ENCODE measurements around the gene FBXW7.

The FBXW7 gene

GRCh38 chr4:152357206-152357605, 178.7 kb downstream of the FBXW7 start:
- peaks cover 9% of the 10 kb centered on the region for H3K4me1 ChIP-seq (ENCODE audit: control insufficient read depth, insufficient read depth, low read length)
- no peaks in the 10 kb centered on the region for H3K36me3 ChIP-seq (ENCODE audit: control insufficient read depth, insufficient read depth, low read length)
- no peak overlapping the region for H3K4me3 ChIP-seq (ENCODE audit: low read depth, low read length)
- no peak overlapping the region for H3K27ac ChIP-seq (ENCODE audit: low read depth, low read length)
- H3K9ac ChIP-seq (ENCODE audit: low read length), result no peak overlapping the region
- H3K27me3 ChIP-seq (ENCODE audit: control insufficient read depth, insufficient read depth, low read length), result no peaks in the 10 kb centered on the region
- H3K9me3 ChIP-seq (ENCODE audit: control insufficient read depth, insufficient read depth, low read depth, low read length), result no peaks in the 10 kb centered on the region

- Histone ChIP-seq H3K9ac (ENCODE audit: low read length) (no peak overlapping the region), H3K4me1 (ENCODE audit: control insufficient read depth, insufficient read depth, low read length) (peaks cover 11% of the 10 kb centered on the region), H3K27me3 (ENCODE audit: control insufficient read depth, insufficient read depth, low read length) (no peaks in the 10 kb centered on the region), H3K9me3 (ENCODE audit: control insufficient read depth, insufficient read depth, low read depth, low read length) (no peaks in the 10 kb centered on the region), H3K4me3 (ENCODE audit: low read depth, low read length) (no peak overlapping the region), H3K27ac (ENCODE audit: low read depth, low read length) (no peak overlapping the region), H3K36me3 (ENCODE audit: control insufficient read depth, insufficient read depth, low read length) (no peaks in the 10 kb centered on the region)
These were observed 179.4 kb downstream of the FBXW7 start for GRCh38 chr4:152356428-152357034.

GRCh38 chr4:152352622-152353116, 183.2 kb downstream of the FBXW7 start:
- Histone ChIP-seq H3K36me3 (ENCODE audit: control insufficient read depth, insufficient read depth, low read length) (no peaks in the 10 kb centered on the region), H3K9ac (ENCODE audit: low read length) (peak overlapping the region; percentile 25), H3K4me1 (ENCODE audit: control insufficient read depth, insufficient read depth, low read length) (peaks cover 11% of the 10 kb centered on the region), H3K27ac (ENCODE audit: low read depth, low read length) (no peak overlapping the region), H3K27me3 (ENCODE audit: control insufficient read depth, insufficient read depth, low read length) (no peaks in the 10 kb centered on the region), H3K9me3 (ENCODE audit: control insufficient read depth, insufficient read depth, low read depth, low read length) (no peaks in the 10 kb centered on the region), H3K4me3 (ENCODE audit: low read depth, low read length) (peak overlapping the region; percentile 41)

GRCh38 chr4:152352215-152352614, 183.7 kb downstream of the FBXW7 start:
- Histone ChIP-seq H3K4me3 (ENCODE audit: low read depth, low read length) (peak overlapping the region; percentile 41), H3K9ac (ENCODE audit: low read length) (peak overlapping the region; percentile 25), H3K36me3 (ENCODE audit: control insufficient read depth, insufficient read depth, low read length) (no peaks in the 10 kb centered on the region), H3K4me1 (ENCODE audit: control insufficient read depth, insufficient read depth, low read length) (peaks cover 11% of the 10 kb centered on the region), H3K27me3 (ENCODE audit: control insufficient read depth, insufficient read depth, low read length) (no peaks in the 10 kb centered on the region), H3K9me3 (ENCODE audit: control insufficient read depth, insufficient read depth, low read depth, low read length) (no peaks in the 10 kb centered on the region), H3K27ac (ENCODE audit: low read depth, low read length) (no peak overlapping the region)

- H3K4me1 ChIP-seq (ENCODE audit: control insufficient read depth, insufficient read depth, low read length), result peaks cover 11% of the 10 kb centered on the region
- no peaks in the 10 kb centered on the region for H3K9me3 ChIP-seq (ENCODE audit: control insufficient read depth, insufficient read depth, low read depth, low read length)
- no peaks in the 10 kb centered on the region for H3K27me3 ChIP-seq (ENCODE audit: control insufficient read depth, insufficient read depth, low read length)
- H3K9ac ChIP-seq (ENCODE audit: low read length), result no peak overlapping the region
- peaks cover 6% of the 10 kb centered on the region for H3K36me3 ChIP-seq (ENCODE audit: control insufficient read depth, insufficient read depth, low read length)
- no peak overlapping the region for H3K27ac ChIP-seq (ENCODE audit: low read depth, low read length)
- H3K4me3 ChIP-seq (ENCODE audit: low read depth, low read length), result no peak overlapping the region
These were observed 184.8 kb downstream of the FBXW7 start for GRCh38 chr4:152351080-152351479.

GRCh38 chr4:152348670-152349069, 187.2 kb downstream of the FBXW7 start:
- no peaks in the 10 kb centered on the region for H3K27me3 ChIP-seq (ENCODE audit: control insufficient read depth, insufficient read depth, low read length)
- H3K4me3 ChIP-seq (ENCODE audit: low read depth, low read length), result no peak overlapping the region
- H3K36me3 ChIP-seq (ENCODE audit: control insufficient read depth, insufficient read depth, low read length), result peaks cover 6% of the 10 kb centered on the region
- no peak overlapping the region for H3K9ac ChIP-seq (ENCODE audit: low read length)
- H3K4me1 ChIP-seq (ENCODE audit: control insufficient read depth, insufficient read depth, low read length), result peaks cover 11% of the 10 kb centered on the region
- H3K9me3 ChIP-seq (ENCODE audit: control insufficient read depth, insufficient read depth, low read depth, low read length), result no peaks in the 10 kb centered on the region
- no peak overlapping the region for H3K27ac ChIP-seq (ENCODE audit: low read depth, low read length)

GRCh38 chr4:152346979-152347378, 188.9 kb downstream of the FBXW7 start:
- no peak overlapping the region for H3K4me3 ChIP-seq (ENCODE audit: low read depth, low read length)
- peaks cover 6% of the 10 kb centered on the region for H3K36me3 ChIP-seq (ENCODE audit: control insufficient read depth, insufficient read depth, low read length)
- H3K9ac ChIP-seq (ENCODE audit: low read length), result no peak overlapping the region
- H3K27me3 ChIP-seq (ENCODE audit: control insufficient read depth, insufficient read depth, low read length), result no peaks in the 10 kb centered on the region
- no peaks in the 10 kb centered on the region for H3K9me3 ChIP-seq (ENCODE audit: control insufficient read depth, insufficient read depth, low read depth, low read length)
- no peaks in the 10 kb centered on the region for H3K4me1 ChIP-seq (ENCODE audit: control insufficient read depth, insufficient read depth, low read length)
- H3K27ac ChIP-seq (ENCODE audit: low read depth, low read length), result no peak overlapping the region

- Histone ChIP-seq H3K4me3 (ENCODE audit: low read depth, low read length) (no peak overlapping the region), H3K27ac (ENCODE audit: low read depth, low read length) (no peak overlapping the region)
These were observed 189.4 kb downstream of the FBXW7 start for GRCh38 chr4:152346526-152346925.

GRCh38 chr4:152344001-152344400, 191.9 kb downstream of the FBXW7 start:
- peaks cover 8% of the 10 kb centered on the region for H3K36me3 ChIP-seq (ENCODE audit: control insufficient read depth, insufficient read depth, low read length)
- H3K27ac ChIP-seq (ENCODE audit: low read depth, low read length), result no peak overlapping the region
- no peak overlapping the region for H3K4me3 ChIP-seq (ENCODE audit: low read depth, low read length)
- H3K4me1 ChIP-seq (ENCODE audit: control insufficient read depth, insufficient read depth, low read length), result no peaks in the 10 kb centered on the region
- no peaks in the 10 kb centered on the region for H3K27me3 ChIP-seq (ENCODE audit: control insufficient read depth, insufficient read depth, low read length)
- H3K9ac ChIP-seq (ENCODE audit: low read length), result no peak overlapping the region
- H3K9me3 ChIP-seq (ENCODE audit: control insufficient read depth, insufficient read depth, low read depth, low read length), result no peaks in the 10 kb centered on the region

More at GRCh38 chr4:152346526-152346925, 189.4 kb downstream of the FBXW7 start:
- no peaks in the 10 kb centered on the region for H3K4me1 ChIP-seq (ENCODE audit: control insufficient read depth, insufficient read depth, low read length)
- H3K27me3 ChIP-seq (ENCODE audit: control insufficient read depth, insufficient read depth, low read length), result no peaks in the 10 kb centered on the region
- H3K9me3 ChIP-seq (ENCODE audit: control insufficient read depth, insufficient read depth, low read depth, low read length), result no peaks in the 10 kb centered on the region
- H3K36me3 ChIP-seq (ENCODE audit: control insufficient read depth, insufficient read depth, low read length), result peaks cover 6% of the 10 kb centered on the region
- no peak overlapping the region for H3K9ac ChIP-seq (ENCODE audit: low read length)

GRCh38 chr4:152342293-152342692, 193.6 kb downstream of the FBXW7 start:
- Histone ChIP-seq H3K36me3 (ENCODE audit: control insufficient read depth, insufficient read depth, low read length) (peaks cover 12% of the 10 kb centered on the region), H3K27ac (ENCODE audit: low read depth, low read length) (no peak overlapping the region), H3K9me3 (ENCODE audit: control insufficient read depth, insufficient read depth, low read depth, low read length) (no peaks in the 10 kb centered on the region), H3K4me3 (ENCODE audit: low read depth, low read length) (no peak overlapping the region), H3K9ac (ENCODE audit: low read length) (no peak overlapping the region), H3K27me3 (ENCODE audit: control insufficient read depth, insufficient read depth, low read length) (no peaks in the 10 kb centered on the region), H3K4me1 (ENCODE audit: control insufficient read depth, insufficient read depth, low read length) (no peaks in the 10 kb centered on the region)

- Histone ChIP-seq H3K36me3 (ENCODE audit: control insufficient read depth, insufficient read depth, low read length) (peaks cover 7% of the 10 kb centered on the region; the same call in 1 of the 2 replicates), H3K9me3 (ENCODE audit: control insufficient read depth, insufficient read depth, low read depth, low read length) (no peaks in the 10 kb centered on the region), H3K9ac (ENCODE audit: low read length) (no peak overlapping the region), H3K4me1 (ENCODE audit: control insufficient read depth, insufficient read depth, low read length) (no peaks in the 10 kb centered on the region), H3K27ac (ENCODE audit: low read depth, low read length) (no peak overlapping the region), H3K4me3 (ENCODE audit: low read depth, low read length) (no peak overlapping the region), H3K27me3 (ENCODE audit: control insufficient read depth, insufficient read depth, low read length) (no peaks in the 10 kb centered on the region)
These were observed 195.1 kb downstream of the FBXW7 start for GRCh38 chr4:152340818-152341217.
